IMR-90 (cell line): ENCODE measurements around the gene CENPU. TPM values are rescaled to one million over a fixed set of nuclear protein-coding genes. Genes with fewer than 3 reads are reported as not detected.

ENCODE experiments used
- ATAC-seq: fragments of 200-7000 bp; cut with Tn5 transposase; 2 replicates; pipeline ENCODE4 v1.9.1; 2020; ENCODE audit warnings: low read depth, mild to moderate bottlenecking, moderate library complexity
- BruUV-seq: library from RNA; stranded (reverse); fragments of 400-500 nt; replicated peaks from 2 replicates; lab custom pipeline; 2021; lab: Mats Ljungman, UMichigan
- CTCF ChIA-PET: fragments of 300-600 bp; formaldehyde crosslinking; extraction: SDS; loops from one replicate; lab custom pipeline; 2021; ENCODE audit warnings: antibody characterized with exemption; lab: Yijun Ruan, JAX
- POLR2A ChIA-PET: fragments of 300-600 bp; sonication (Branson Sonifier 250); formaldehyde crosslinking; loops from one replicate; lab custom pipeline; 2022; ENCODE audit warnings: antibody characterized with exemption; ENCODE audit not compliant: unreplicated experiment; lab: Charles Lee
- DNase-seq: peaks from one replicate; pipeline ENCODE4 v3.0.0; 2013
- H2AFZ ChIP-seq: replicated peaks from 2 replicates; pipeline ENCODE3; 2013; ENCODE audit warnings: low read length, mild to moderate bottlenecking; ENCODE audit not compliant: poor library complexity
- H2AK5ac ChIP-seq: 2 replicates; pipeline ENCODE4 v1.6.1; 2013; ENCODE audit warnings: low read depth, low read length, inconsistent platforms
- H2AK9ac ChIP-seq: replicated peaks from 2 replicates; pipeline ENCODE3; 2013; ENCODE audit warnings: mild to moderate bottlenecking, low read depth, low read length, moderate library complexity; ENCODE audit not compliant: poor library complexity
- H2BK120ac ChIP-seq: 2 replicates; pipeline ENCODE4 v1.6.1; 2013; ENCODE audit warnings: low read depth, low read length, inconsistent platforms
- H2BK15ac ChIP-seq: 3 replicates; pipeline ENCODE4 v1.6.1; 2013; ENCODE audit warnings: low read depth, low read length, inconsistent platforms
- H2BK20ac ChIP-seq: 2 replicates; pipeline ENCODE4 v1.6.1; 2013; ENCODE audit warnings: low read depth, mild to moderate bottlenecking, inconsistent platforms, low read length, moderate library complexity
- H2BK5ac ChIP-seq: 2 replicates; pipeline ENCODE4 v1.6.1; 2013; ENCODE audit warnings: mild to moderate bottlenecking, low read depth, low read length, inconsistent platforms; ENCODE audit not compliant: poor library complexity, severe bottlenecking
- H3K14ac ChIP-seq: replicated peaks from 2 replicates; pipeline ENCODE4 v1.6.1; 2013; ENCODE audit warnings: low read depth, low read length, inconsistent platforms
- H3K18ac ChIP-seq: 2 replicates; pipeline ENCODE4 v1.6.1; 2013; ENCODE audit warnings: low read depth, low read length, control low read depth
- H3K23ac ChIP-seq: 2 replicates; pipeline ENCODE4 v1.6.1; 2013; ENCODE audit warnings: low read depth, low read length, inconsistent platforms
- H3K27ac ChIP-seq: 2 replicates; pipeline ENCODE4 v1.5.1; 2013; ENCODE audit warnings: mild to moderate bottlenecking, control low read depth, low read length; ENCODE audit not compliant: insufficient read depth
- H3K27me3 ChIP-seq: 2 replicates; pipeline ENCODE4 v1.6.1; 2013; ENCODE audit warnings: low read length; ENCODE audit not compliant: control insufficient read depth, insufficient read depth
- H3K36me3 ChIP-seq: 2 replicates; pipeline ENCODE4 v1.6.1; 2013; ENCODE audit warnings: low read length, mixed read lengths; ENCODE audit not compliant: control insufficient read depth, insufficient read depth
- H3K4ac ChIP-seq: 2 replicates; pipeline ENCODE4 v1.6.1; 2013; ENCODE audit warnings: low read depth, low read length, inconsistent platforms
- H3K4me1 ChIP-seq: 2 replicates; pipeline ENCODE4 v1.6.1; 2013; ENCODE audit warnings: low read length, mixed read lengths; ENCODE audit not compliant: control insufficient read depth, insufficient read depth
- H3K4me2 ChIP-seq: 2 replicates; pipeline ENCODE4 v1.6.1; 2013; ENCODE audit warnings: low read depth, mild to moderate bottlenecking, control low read depth, low read length, moderate library complexity
- H3K4me3 ChIP-seq: 2 replicates; pipeline ENCODE4 v1.5.1; 2013; ENCODE audit warnings: low read depth, mild to moderate bottlenecking, control low read depth, low read length, moderate library complexity; ENCODE audit not compliant: insufficient read depth
- H3K56ac ChIP-seq: 2 replicates; pipeline ENCODE4 v1.6.1; 2013; ENCODE audit warnings: low read length, inconsistent platforms; ENCODE audit not compliant: insufficient read depth; ENCODE audit errors: extremely low read depth
- H3K79me1 ChIP-seq, 2 experiments: 2 replicates each; pipeline ENCODE4 v1.6.1; 2013; ENCODE audit warnings: low read length in 2 of 2, inconsistent platforms in 1 of 2, low read depth in 1 of 2
- H3K9ac ChIP-seq: 2 replicates; pipeline ENCODE4 v1.6.1; 2013; ENCODE audit warnings: low read depth, low read length, control low read depth
- H3K9me1 ChIP-seq: 2 replicates; pipeline ENCODE4 v1.6.1; 2013; ENCODE audit warnings: low read length, inconsistent platforms; ENCODE audit not compliant: insufficient read depth
- H3K9me3 ChIP-seq: 2 replicates; pipeline ENCODE4 v1.6.1; 2013; ENCODE audit warnings: low read length; ENCODE audit not compliant: control insufficient read depth, insufficient read depth
- H4K20me1 ChIP-seq: 2 replicates; pipeline ENCODE4 v1.6.1; 2013; ENCODE audit warnings: low read length, inconsistent platforms; ENCODE audit not compliant: insufficient read depth
- H4K5ac ChIP-seq: 2 replicates; pipeline ENCODE4 v1.6.1; 2013; ENCODE audit warnings: mild to moderate bottlenecking, low read depth, low read length, control low read depth
- H4K8ac ChIP-seq, 2 experiments: 2 replicates each; pipeline ENCODE4 v1.6.1; 2013; ENCODE audit warnings: low read depth in 2 of 2, low read length in 2 of 2, control low read depth in 1 of 2, inconsistent platforms in 1 of 2
- H4K91ac ChIP-seq: 2 replicates; pipeline ENCODE4 v1.6.1; 2013; ENCODE audit warnings: low read depth, low read length, inconsistent platforms; ENCODE audit not compliant: insufficient read depth
- BHLHE40 ChIP-seq: fragments of 150-350 bp; IDR thresholded peaks from 2 replicates; pipeline ENCODE4 v1.6.1; 2016; ENCODE audit warnings: mild to moderate bottlenecking, low read depth, low read length
- CEBPB ChIP-seq: IDR thresholded peaks from 2 replicates; pipeline ENCODE4 v1.6.1; 2012; ENCODE audit warnings: low read depth, low read length, improper control_type of control experiment
- CHD1 ChIP-seq: IDR thresholded peaks from 2 replicates; pipeline ENCODE4 v1.6.1; 2012; ENCODE audit warnings: low read depth, low read length, improper control_type of control experiment
- FOS ChIP-seq: fragments of 150-350 bp; IDR thresholded peaks from 2 replicates; pipeline ENCODE4 v1.6.1; 2016; ENCODE audit warnings: low read depth, low read length
- MAFK ChIP-seq: IDR thresholded peaks from 2 replicates; pipeline ENCODE4 v1.6.1; 2012; ENCODE audit warnings: low read depth, low read length, improper control_type of control experiment
- MAZ ChIP-seq: IDR thresholded peaks from 2 replicates; pipeline ENCODE4 v1.6.1; 2012; ENCODE audit warnings: low read depth, mild to moderate bottlenecking, low read length, improper control_type of control experiment, moderate library complexity, borderline replicate concordance
- POLR2A ChIP-seq: IDR thresholded peaks from 2 replicates; pipeline ENCODE4 v1.6.1; 2012; ENCODE audit warnings: mild to moderate bottlenecking, low read depth, low read length
- RCOR1 ChIP-seq: IDR thresholded peaks from 2 replicates; pipeline ENCODE4 v1.6.1; 2012; ENCODE audit warnings: mild to moderate bottlenecking, low read length, improper control_type of control experiment; ENCODE audit not compliant: insufficient replicate concordance
- RFX5 ChIP-seq: IDR thresholded peaks from 2 replicates; pipeline ENCODE4 v1.8.0; 2012; ENCODE audit warnings: low read depth, mild to moderate bottlenecking, low read length, moderate library complexity
- WGBS, 2 experiments: methylation state at CpG; one replicate each; pipeline versions ENCODE4 v1.1.5 to v1.1.7; 2013; ENCODE audit warnings: missing lambda C conversion rate in 2 of 2; ENCODE audit not compliant: insufficient read length in 1 of 2; ENCODE audit errors: extremely low coverage in 2 of 2; 5-methylcytosine and 5-hydroxymethylcytosine counted together
- dilution Hi-C: fragments of 300-500 bp; cut with HindIII; formaldehyde crosslinking; loops from one replicate; pipeline ENCODE4 v1.14.3; 2018; ENCODE audit warnings: low sequenced_read_pairs; ENCODE audit not compliant: unreplicated experiment
- in situ Hi-C: fragments of 300-500 bp; cut with MboI; formaldehyde crosslinking; loops from 3 replicates; pipeline ENCODE4 v1.14.3; 2019; ENCODE audit warnings: low sequenced_read_pairs, inconsistent platforms, mixed read lengths
- intact Hi-C: fragments of 100-400 bp; cut with micrococcal nuclease; formaldehyde crosslinking; loops from 2 replicates; pipeline ENCODE4 v1.10.0; 2022
- polyA plus RNA-seq, 3 experiments: library from polyadenylated mRNA; depleted of rRNA; stranded (reverse); fragments of >200 nt; gene quantifications; 2 replicates each; pipeline ENCODE4 v1.2.3, GENCODE V29; 2012; ENCODE audit warnings: low replicate concordance in 1 of 3
- total RNA-seq: library from RNA; depleted of rRNA; stranded (reverse); fragments of >200 nt; gene quantifications from 2 replicates; pipeline ENCODE4 v1.2.3, GENCODE V29; 2012
- TF ChIP-seq, protein P1 (sequence below): fragments of 150-350 bp; IDR thresholded peaks from 2 replicates; pipeline ENCODE4 v1.6.1; 2016; ENCODE audit warnings: low read depth, mild to moderate bottlenecking, low read length, moderate library complexity, borderline replicate concordance
- TF ChIP-seq, protein P2 (sequence below): conservative IDR thresholded peaks from 2 replicates; pipeline ENCODE4 v1.5.1; 2012; ENCODE audit warnings: mild to moderate bottlenecking, low read depth, low read length, improper control_type of control experiment

The CENPU gene
- total and polyA plus RNA-seq, 2 of the 4 experiments (the other 2 are of a cell fraction) = 13.6 to 14.6 TPM

DNA sequence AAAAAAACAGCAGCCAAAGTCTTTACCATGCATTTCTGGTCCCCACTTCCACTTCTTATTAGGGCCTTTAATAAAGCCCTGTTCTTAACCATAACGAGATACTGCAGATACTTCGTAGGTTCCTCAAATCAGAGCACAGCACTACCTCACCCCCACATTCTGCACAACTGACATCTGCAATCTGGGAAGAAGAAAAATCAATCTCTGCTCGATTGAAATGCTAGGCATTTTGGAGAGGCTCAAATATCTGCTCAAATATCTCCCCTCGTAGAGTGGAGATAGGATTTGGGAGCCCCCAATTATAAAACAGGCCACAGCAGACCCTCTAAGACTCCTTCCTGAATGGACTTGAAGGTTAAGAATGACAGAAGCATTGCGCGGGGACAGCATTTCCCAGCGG lies 40.3 kb upstream of the CENPU start:
- H3K9me3 ChIP-seq = no peaks in the 10 kb centered on the region
- BruUV-seq = no TSS peak
- no peak overlapping the region for H2BK20ac ChIP-seq
- no peaks in the 10 kb centered on the region for H3K4me1 ChIP-seq
- H3K4me3 ChIP-seq = no peak overlapping the region
- H2BK5ac ChIP-seq = no peak overlapping the region
- no peak overlapping the region for H2AK9ac ChIP-seq
- POLR2A ChIA-PET = no interaction called here
- TF ChIP-seq MAZ (no peak), RFX5 (no peak), BHLHE40 (no peak), POLR2A (no peak), MAFK (no peak), CEBPB (no peak), RCOR1 (no peak), CHD1 (no peak), FOS (no peak)
- TF ChIP-seq, protein P1, sequence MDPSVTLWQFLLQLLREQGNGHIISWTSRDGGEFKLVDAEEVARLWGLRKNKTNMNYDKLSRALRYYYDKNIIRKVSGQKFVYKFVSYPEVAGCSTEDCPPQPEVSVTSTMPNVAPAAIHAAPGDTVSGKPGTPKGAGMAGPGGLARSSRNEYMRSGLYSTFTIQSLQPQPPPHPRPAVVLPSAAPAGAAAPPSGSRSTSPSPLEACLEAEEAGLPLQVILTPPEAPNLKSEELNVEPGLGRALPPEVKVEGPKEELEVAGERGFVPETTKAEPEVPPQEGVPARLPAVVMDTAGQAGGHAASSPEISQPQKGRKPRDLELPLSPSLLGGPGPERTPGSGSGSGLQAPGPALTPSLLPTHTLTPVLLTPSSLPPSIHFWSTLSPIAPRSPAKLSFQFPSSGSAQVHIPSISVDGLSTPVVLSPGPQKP = no peak
- TF ChIP-seq, protein P2, sequence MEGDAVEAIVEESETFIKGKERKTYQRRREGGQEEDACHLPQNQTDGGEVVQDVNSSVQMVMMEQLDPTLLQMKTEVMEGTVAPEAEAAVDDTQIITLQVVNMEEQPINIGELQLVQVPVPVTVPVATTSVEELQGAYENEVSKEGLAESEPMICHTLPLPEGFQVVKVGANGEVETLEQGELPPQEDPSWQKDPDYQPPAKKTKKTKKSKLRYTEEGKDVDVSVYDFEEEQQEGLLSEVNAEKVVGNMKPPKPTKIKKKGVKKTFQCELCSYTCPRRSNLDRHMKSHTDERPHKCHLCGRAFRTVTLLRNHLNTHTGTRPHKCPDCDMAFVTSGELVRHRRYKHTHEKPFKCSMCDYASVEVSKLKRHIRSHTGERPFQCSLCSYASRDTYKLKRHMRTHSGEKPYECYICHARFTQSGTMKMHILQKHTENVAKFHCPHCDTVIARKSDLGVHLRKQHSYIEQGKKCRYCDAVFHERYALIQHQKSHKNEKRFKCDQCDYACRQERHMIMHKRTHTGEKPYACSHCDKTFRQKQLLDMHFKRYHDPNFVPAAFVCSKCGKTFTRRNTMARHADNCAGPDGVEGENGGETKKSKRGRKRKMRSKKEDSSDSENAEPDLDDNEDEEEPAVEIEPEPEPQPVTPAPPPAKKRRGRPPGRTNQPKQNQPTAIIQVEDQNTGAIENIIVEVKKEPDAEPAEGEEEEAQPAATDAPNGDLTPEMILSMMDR = no peak
- dilution Hi-C loops (no loop called here), intact Hi-C loops (no loop called here), in situ Hi-C loops (no loop called here)
- H4K5ac ChIP-seq = no peak overlapping the region
- no peak overlapping the region for H3K9ac ChIP-seq
- H2BK120ac ChIP-seq = no peak overlapping the region
- H2AFZ ChIP-seq = no peak overlapping the region
- no peak overlapping the region for H2AK5ac ChIP-seq
- ATAC-seq = no peak
- H3K36me3 ChIP-seq = peaks cover 5% of the 10 kb centered on the region; the same call in 1 of the 2 replicates
- no peak overlapping the region for H4K91ac ChIP-seq
- H3K4ac ChIP-seq = no peak overlapping the region
- no peak overlapping the region for H3K56ac ChIP-seq
- H3K27ac ChIP-seq = no peak overlapping the region
- H3K27me3 ChIP-seq = no peaks in the 10 kb centered on the region
- CTCF ChIA-PET = no interaction called here
- no peaks in the 10 kb centered on the region for H3K9me1 ChIP-seq
- H4K8ac ChIP-seq = no peak overlapping the region
- no peaks in the 10 kb centered on the region for H4K20me1 ChIP-seq
- no peak overlapping the region for H3K23ac ChIP-seq
- H3K4me2 ChIP-seq = no peak overlapping the region
- H3K14ac ChIP-seq = no peak overlapping the region
- H2BK15ac ChIP-seq = no peak overlapping the region
- no peak overlapping the region for H3K18ac ChIP-seq
- no CpG with 5 or more reads among the region's 7 CpGs for WGBS, 2 experiments
- DNase-seq = no peak
- no peaks in the 10 kb centered on the region for H3K79me1 ChIP-seq
